Liver (tissue), 9 donors: Measurements from ENCODE around the gene PWWP2B. TPM values are rescaled to one million over a fixed set of nuclear protein-coding genes. Genes with fewer than 3 reads are reported as not detected.
"Not testable (repeated sequence)": the region's sequence is repeated elsewhere in the genome, so short reads cannot be mapped to it uniquely, and the experiment has no call there.

ENCODE experiments used
- DNase-seq: peaks from one replicate; pipeline ENCODE4 v3.0.0-alpha.2; 2017; ENCODE audit warnings: low spot score
- H3K27ac ChIP-seq, 2 donors: one replicate each; pipeline ENCODE4 v1.7.0; 2013; ENCODE audit warnings: inconsistent platforms in 2 of 2, low read length in 2 of 2, control low read depth in 1 of 2, low read depth in 1 of 2, mild to moderate bottlenecking in 1 of 2
- H3K27me3 ChIP-seq, 4 donors: one replicate each; pipeline versions ENCODE4 v1.6.1 to v1.7.0; 2013; ENCODE audit warnings: low read length in 3 of 4, inconsistent platforms in 1 of 4, mild to moderate bottlenecking in 1 of 4, moderate library complexity in 1 of 4; ENCODE audit not compliant: control insufficient read depth in 4 of 4, insufficient read depth in 4 of 4
- H3K36me3 ChIP-seq, 4 donors: one replicate each; pipeline versions ENCODE4 v1.6.1 to v1.7.0; 2013; ENCODE audit warnings: low read length in 3 of 4, mild to moderate bottlenecking in 3 of 4, low read depth in 1 of 4, moderate library complexity in 1 of 4; ENCODE audit not compliant: control insufficient read depth in 4 of 4, insufficient read depth in 3 of 4
- H3K4me1 ChIP-seq, 4 donors: one replicate each; pipeline versions ENCODE4 v1.6.1 to v1.7.0; 2013; ENCODE audit warnings: low read length in 3 of 4, mild to moderate bottlenecking in 3 of 4, moderate library complexity in 1 of 4; ENCODE audit not compliant: control insufficient read depth in 4 of 4, insufficient read depth in 4 of 4
- H3K4me3 ChIP-seq, 3 donors: one replicate each; pipeline versions ENCODE4 v1.6.1 to v1.7.0; 2013; ENCODE audit warnings: low read length in 3 of 3, control low read depth in 1 of 3, low read depth in 1 of 3, mild to moderate bottlenecking in 1 of 3
- H3K9ac ChIP-seq, 2 donors: one replicate each; pipeline ENCODE4 v1.7.0; 2013; ENCODE audit warnings: low read length in 2 of 2, mild to moderate bottlenecking in 2 of 2, moderate library complexity in 2 of 2, control low read depth in 1 of 2, low read depth in 1 of 2
- H3K9me3 ChIP-seq, 4 donors: one replicate each; pipeline versions ENCODE4 v1.6.1 to v1.7.0; 2013; ENCODE audit warnings: low read length in 3 of 4; ENCODE audit not compliant: control insufficient read depth in 4 of 4
- ATF3 ChIP-seq: IDR thresholded peaks from 2 replicates; pipeline ENCODE4 v1.6.1; 2016; ENCODE audit warnings: antibody characterized with exemption
- CTCF ChIP-seq: fragments of 150-350 bp; IDR thresholded peaks from 2 replicates; pipeline ENCODE4 v1.5.1; 2017; ENCODE audit warnings: improper control_type of control experiment, low read depth, low read length; ENCODE audit not compliant: missing input control
- EGR1 ChIP-seq, 2 donors: IDR thresholded peaks; 2 replicates each; pipeline ENCODE4 v1.6.1; 2016 to 2018; ENCODE audit warnings: antibody characterized with exemption in 2 of 2, low read depth in 2 of 2
- GABPA ChIP-seq, 2 donors: IDR thresholded peaks in 1 of 2; conservative IDR thresholded peaks in 1 of 2; 2 replicates each; pipeline ENCODE4 v1.6.1; 2016; ENCODE audit warnings: antibody characterized with exemption in 2 of 2, mild to moderate bottlenecking in 1 of 2, moderate library complexity in 1 of 2
- HNF4A ChIP-seq, 2 donors: conservative IDR thresholded peaks; 2 replicates each; pipeline ENCODE4 v1.6.1; 2016; ENCODE audit warnings: antibody characterized with exemption in 2 of 2, mild to moderate bottlenecking in 2 of 2
- HNF4G ChIP-seq: IDR thresholded peaks from 2 replicates; pipeline ENCODE4 v1.6.1; 2016; ENCODE audit warnings: antibody characterized with exemption
- MAX ChIP-seq: IDR thresholded peaks from 2 replicates; pipeline ENCODE4 v1.6.1; 2016; ENCODE audit warnings: antibody characterized with exemption
- NR2F2 ChIP-seq: IDR thresholded peaks from 2 replicates; pipeline ENCODE4 v1.6.1; 2016; ENCODE audit warnings: antibody characterized with exemption
- RAD21 ChIP-seq, 2 donors: IDR thresholded peaks; 2 replicates each; pipeline ENCODE4 v1.6.1; 2016; ENCODE audit warnings: antibody characterized with exemption in 2 of 2, mild to moderate bottlenecking in 2 of 2
- RXRA ChIP-seq, 2 donors: IDR thresholded peaks; 2 replicates each; pipeline ENCODE4 v1.6.1; 2017 to 2018; ENCODE audit warnings: antibody characterized with exemption in 2 of 2, mild to moderate bottlenecking in 1 of 2
- SP1 ChIP-seq: IDR thresholded peaks from 2 replicates; pipeline ENCODE4 v1.6.1; 2018; ENCODE audit warnings: antibody characterized with exemption, mild to moderate bottlenecking
- YY1 ChIP-seq: IDR thresholded peaks from 2 replicates; pipeline ENCODE4 v1.6.1; 2016; ENCODE audit warnings: antibody characterized with exemption, mild to moderate bottlenecking
- ZBTB33 ChIP-seq: IDR thresholded peaks from 2 replicates; pipeline ENCODE4 v1.6.1; 2016; ENCODE audit warnings: antibody characterized with exemption
- WGBS: extraction: QIAGEN DNeasy Blood & Tissue Kit; methylation state at CpG from one replicate; pipeline ENCODE4 v1.1.7; 2013; 5-methylcytosine and 5-hydroxymethylcytosine counted together
- polyA plus RNA-seq, 2 donors: library from polyadenylated mRNA; stranded (reverse) in 1 of 2; unstranded in 1 of 2; fragments of 200-250 nt in 1 of 2; fragments of >200 nt in 1 of 2; fragmentation: Nextera tagmentation in 1 of 2; extraction: Ambion mirVana in 1 of 2; gene quantifications; one replicate each; pipeline versions ENCODE4 v1.2.1 to v1.2.3, GENCODE V29; 2013 to 2015
- total RNA-seq, 2 donors: library from RNA; depleted of rRNA; stranded (reverse); fragments of >200 nt; gene quantifications; one replicate each; pipeline ENCODE4 v1.2.3, GENCODE V29; 2014
- donor health status: healthy.
- donor health status: healthy.
- donor health status: healthy.
- donor health status: healthy.
- donor health status: healthy.

The PWWP2B gene
- total and polyA plus RNA-seq, 4 donors: 0.75 to 4.2 (median 3.6) TPM

GRCh38 chr10:132377326-132377725 lies 19.7 kb upstream of the PWWP2B start:
- no peaks in the 10 kb centered on the region for H3K4me1 ChIP-seq
- H3K27ac ChIP-seq: no peak overlapping the region
- no peak overlapping the region for H3K4me3 ChIP-seq
- TF ChIP-seq RAD21 (IDR thresholded peaks at IDR 0.05): no peak
- no peak for TF ChIP-seq CTCF
- TF ChIP-seq RXRA (IDR thresholded peaks at IDR 0.05): no peak
- no peak for TF ChIP-seq NR2F2
- TF ChIP-seq MAX: no peak
- TF ChIP-seq SP1: no peak
- TF ChIP-seq HNF4G: no peak
- no peak for TF ChIP-seq ATF3
- TF ChIP-seq ZBTB33: no peak
- no peak for TF ChIP-seq GABPA (IDR thresholded peaks at IDR 0.05 in 1 of 2, conservative IDR thresholded peaks at IDR 0.05 in 1 of 2)
- TF ChIP-seq YY1: no peak
- TF ChIP-seq EGR1 (IDR thresholded peaks at IDR 0.05; ENCODE audit: low read depth in 2 of 2): no peak
- no peak for TF ChIP-seq HNF4A (conservative IDR thresholded peaks at IDR 0.05)
- H3K36me3 ChIP-seq: no peaks in the 10 kb centered on the region
- no peaks in the 10 kb centered on the region for H3K9me3 ChIP-seq
- 96% methylated on average over 7 of the region's 7 CpGs for WGBS
- no peak for DNase-seq
- no peak overlapping the region for H3K9ac ChIP-seq
- H3K27me3 ChIP-seq: no peaks in the 10 kb centered on the region

GRCh38 chr10:132379026-132379425 lies 18.0 kb upstream of the PWWP2B start:
- not testable (repeated sequence) for H3K9me3 ChIP-seq, H3K27ac ChIP-seq, H3K4me3 ChIP-seq, H3K36me3 ChIP-seq, H3K9ac ChIP-seq, DNase-seq, H3K4me1 ChIP-seq, H3K27me3 ChIP-seq
- WGBS: 91% methylated on average over 16 of the region's 16 CpGs

GRCh38 chr10:132380986-132381385 lies 16.0 kb upstream of the PWWP2B start:
- not testable (repeated sequence) for DNase-seq, H3K9ac ChIP-seq, H3K27ac ChIP-seq, H3K4me1 ChIP-seq, H3K9me3 ChIP-seq, H3K36me3 ChIP-seq, H3K27me3 ChIP-seq, H3K4me3 ChIP-seq
- 72% methylated on average over 4 of the region's 4 CpGs for WGBS
